A673 (cell line): ENCODE measurements around the gene RGS9BP. TPM values are rescaled to one million over a fixed set of nuclear protein-coding genes. Genes with fewer than 3 reads are reported as not detected.

Experiments
- BruUV-seq: library from RNA; stranded (reverse); fragments of 400-500 nt; replicated peaks from 2 replicates; lab custom pipeline; 2021; lab: Mats Ljungman, UMichigan
- CTCF ChIA-PET: fragments of 300-600 bp; sonication (Branson Sonifier 250); formaldehyde crosslinking; loops from one replicate; lab custom pipeline; 2022; ENCODE audit warnings: antibody characterized with exemption; lab: Charles Lee
- POLR2A ChIA-PET: fragments of 300-600 bp; sonication (Branson Sonifier 250); formaldehyde crosslinking; loops from one replicate; lab custom pipeline; 2022; ENCODE audit warnings: antibody characterized with exemption; ENCODE audit not compliant: low non-redundant PET; lab: Charles Lee
- DNase-seq: peaks from one replicate; pipeline ENCODE4 v3.0.0-alpha.2; 2015; ENCODE audit warnings: low spot score
- H3K27ac ChIP-seq: fragments of 200-600 bp; sonication (generic); 2 replicates; pipeline ENCODE4 v1.5.1; 2016; ENCODE audit warnings: mixed run types, low read depth, mild to moderate bottlenecking, mixed read lengths, antibody characterized with exemption, low read length; ENCODE audit not compliant: poor library complexity, severe bottlenecking
- H3K27me3 ChIP-seq: fragments of 200-600 bp; sonication (generic); replicated peaks from 2 replicates; pipeline ENCODE4 v1.6.1; 2017; ENCODE audit warnings: mixed run types, low read depth, mild to moderate bottlenecking, mixed read lengths, antibody characterized with exemption, low read length; ENCODE audit not compliant: insufficient read depth, poor library complexity
- H3K36me3 ChIP-seq: fragments of 200-600 bp; sonication (generic); 2 replicates; pipeline ENCODE4 v1.6.1; 2016; ENCODE audit warnings: mixed run types, mild to moderate bottlenecking, mixed read lengths, antibody characterized with exemption, low read length; ENCODE audit not compliant: insufficient read depth, poor library complexity, severe bottlenecking
- H3K4me1 ChIP-seq: fragments of 200-600 bp; sonication (generic); 2 replicates; pipeline ENCODE4 v1.6.1; 2017; ENCODE audit warnings: mixed run types, mild to moderate bottlenecking, mixed read lengths, antibody characterized with exemption, low read length; ENCODE audit not compliant: insufficient read depth, poor library complexity, severe bottlenecking
- H3K4me3 ChIP-seq: fragments of 200-600 bp; sonication (generic); 2 replicates; pipeline ENCODE4 v1.5.1; 2016; ENCODE audit warnings: low read depth, mixed run types, mild to moderate bottlenecking, mixed read lengths, low read length; ENCODE audit not compliant: poor library complexity, severe bottlenecking
- H3K9me3 ChIP-seq: fragments of 200-600 bp; sonication (generic); 2 replicates; pipeline ENCODE4 v1.6.1; 2016; ENCODE audit warnings: mixed run types, low read depth, mild to moderate bottlenecking, mixed read lengths, antibody characterized with exemption, low read length; ENCODE audit not compliant: poor library complexity, severe bottlenecking
- EZH2 ChIP-seq: fragments of 200-600 bp; sonication (generic); IDR thresholded peaks from 2 replicates; pipeline ENCODE4 v1.6.1; 2017; ENCODE audit warnings: borderline replicate concordance, low read depth, mild to moderate bottlenecking, mixed read lengths, antibody characterized with exemption, low read length; ENCODE audit not compliant: poor library complexity, severe bottlenecking
- intact Hi-C: fragments of 100-400 bp; cut with micrococcal nuclease; formaldehyde crosslinking; loops from one replicate; pipeline ENCODE4 v1.10.0; 2022; ENCODE audit not compliant: unreplicated experiment
- total RNA-seq: library from RNA; stranded (reverse); gene quantifications from 2 replicates; pipeline ENCODE4 v1.2.3, GENCODE V29; 2021
- TF ChIP-seq, protein P1 (sequence below): fragments of 300-800, 200-600 bp; sonication (generic); conservative IDR thresholded peaks from 2 replicates; pipeline ENCODE4 v1.5.1; 2017; ENCODE audit warnings: low read depth, mild to moderate bottlenecking, antibody characterized with exemption, low read length, moderate library complexity, mixed read lengths

The RGS9BP gene
- total RNA-seq, 1 experiment from 2014 or later = 0.15 TPM

DNA sequence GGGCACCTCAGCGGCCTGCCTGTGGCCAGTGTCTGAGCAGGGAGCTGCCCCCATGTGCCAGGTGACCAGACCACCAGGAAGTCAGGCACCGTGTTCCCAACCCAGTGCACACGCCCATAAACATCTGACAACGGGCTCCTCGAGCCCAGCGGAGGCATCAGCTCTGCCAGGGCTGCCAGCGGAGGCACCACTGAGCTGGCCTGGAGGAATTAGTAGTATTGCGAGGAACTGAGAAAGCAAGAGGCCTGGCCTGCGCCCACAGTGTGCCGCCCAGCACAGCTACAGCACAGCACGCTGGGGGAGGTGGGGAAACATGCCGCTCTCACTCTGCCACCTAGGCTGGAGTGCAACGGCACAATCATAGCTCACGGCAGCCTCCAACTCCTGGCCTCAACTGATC, 45.3 kb upstream of the RGS9BP start:
- no peaks in the 10 kb centered on the region for H3K9me3 ChIP-seq
- no TSS peak for BruUV-seq
- no peaks in the 10 kb centered on the region for H3K36me3 ChIP-seq
- H3K27me3 ChIP-seq = no peaks in the 10 kb centered on the region
- no peaks in the 10 kb centered on the region for H3K4me1 ChIP-seq
- H3K27ac ChIP-seq = no peak overlapping the region
- no peak for DNase-seq
- intact Hi-C loops = no loop called here
- H3K4me3 ChIP-seq = no peak overlapping the region
- ChIA-PET POLR2A (no interaction called here), CTCF (no interaction called here)
- TF ChIP-seq, protein P1, sequence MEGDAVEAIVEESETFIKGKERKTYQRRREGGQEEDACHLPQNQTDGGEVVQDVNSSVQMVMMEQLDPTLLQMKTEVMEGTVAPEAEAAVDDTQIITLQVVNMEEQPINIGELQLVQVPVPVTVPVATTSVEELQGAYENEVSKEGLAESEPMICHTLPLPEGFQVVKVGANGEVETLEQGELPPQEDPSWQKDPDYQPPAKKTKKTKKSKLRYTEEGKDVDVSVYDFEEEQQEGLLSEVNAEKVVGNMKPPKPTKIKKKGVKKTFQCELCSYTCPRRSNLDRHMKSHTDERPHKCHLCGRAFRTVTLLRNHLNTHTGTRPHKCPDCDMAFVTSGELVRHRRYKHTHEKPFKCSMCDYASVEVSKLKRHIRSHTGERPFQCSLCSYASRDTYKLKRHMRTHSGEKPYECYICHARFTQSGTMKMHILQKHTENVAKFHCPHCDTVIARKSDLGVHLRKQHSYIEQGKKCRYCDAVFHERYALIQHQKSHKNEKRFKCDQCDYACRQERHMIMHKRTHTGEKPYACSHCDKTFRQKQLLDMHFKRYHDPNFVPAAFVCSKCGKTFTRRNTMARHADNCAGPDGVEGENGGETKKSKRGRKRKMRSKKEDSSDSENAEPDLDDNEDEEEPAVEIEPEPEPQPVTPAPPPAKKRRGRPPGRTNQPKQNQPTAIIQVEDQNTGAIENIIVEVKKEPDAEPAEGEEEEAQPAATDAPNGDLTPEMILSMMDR = no peak
- TF ChIP-seq EZH2 = no peak

DNA sequence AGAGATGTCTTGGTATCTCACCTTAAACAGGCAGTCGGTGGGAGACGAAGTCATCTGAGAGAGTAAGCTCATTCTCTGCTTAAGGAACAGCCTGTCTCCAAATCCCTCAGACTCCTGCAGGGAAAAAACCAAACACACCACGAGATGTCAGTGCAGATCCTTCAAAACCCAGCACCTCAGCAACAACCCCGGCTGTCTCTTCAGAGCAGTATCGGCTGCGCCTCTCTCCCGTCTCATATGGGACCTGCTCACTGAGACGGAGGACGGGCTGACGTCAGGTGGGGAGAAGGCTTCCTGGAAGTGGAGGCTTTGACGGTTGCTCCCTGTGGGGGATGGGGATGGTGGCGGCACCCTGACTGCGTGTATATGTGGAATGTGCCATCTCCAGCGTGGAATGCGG, 44.3 kb upstream of the RGS9BP start:
- peak; percentile 21 for DNase-seq
- H3K4me1 ChIP-seq = no peaks in the 10 kb centered on the region
- TF ChIP-seq EZH2 = no peak
- TF ChIP-seq, protein P1 = no peak
- H3K27ac ChIP-seq = no peak overlapping the region
- H3K27me3 ChIP-seq = no peaks in the 10 kb centered on the region
- H3K9me3 ChIP-seq = no peaks in the 10 kb centered on the region
- POLR2A ChIA-PET = no interaction called here
- H3K36me3 ChIP-seq = no peaks in the 10 kb centered on the region
- BruUV-seq = no TSS peak
- intact Hi-C loops = no loop called here
- no peak overlapping the region for H3K4me3 ChIP-seq
- CTCF ChIA-PET = no interaction called here

DNA sequence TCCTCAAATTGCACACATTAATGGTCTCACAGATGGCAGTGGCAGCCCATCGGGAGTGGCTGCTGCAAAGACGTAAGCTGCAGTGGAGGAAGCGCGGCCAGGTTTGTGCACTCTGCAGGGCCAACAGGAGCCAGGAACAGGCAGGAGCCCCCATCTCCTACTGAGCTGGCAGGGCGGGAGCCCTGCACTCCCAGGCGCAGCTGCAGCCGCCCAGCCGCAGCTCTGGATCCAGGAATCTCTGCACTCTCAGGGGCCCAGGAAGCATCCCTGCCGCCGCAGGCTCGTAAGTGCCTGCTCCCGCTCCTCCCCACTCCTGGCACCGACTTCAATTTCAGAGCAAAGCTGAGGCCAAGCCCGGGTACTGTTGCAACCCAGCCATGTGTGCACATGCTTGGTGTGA, 38.2 kb upstream of the RGS9BP start:
- Histone ChIP-seq H3K36me3 (peaks cover 6% of the 10 kb centered on the region), H3K4me1 (no peaks in the 10 kb centered on the region), H3K27me3 (no peaks in the 10 kb centered on the region), H3K4me3 (no peak overlapping the region), H3K27ac (no peak overlapping the region), H3K9me3 (no peaks in the 10 kb centered on the region)
- intact Hi-C loops = no loop called here
- BruUV-seq = no TSS peak
- POLR2A ChIA-PET = interaction anchor here (0.5 kb wide), 1 partner anchor 211 kb away, joined by 3 read pairs; no protein-coding TSS in a partner anchor
- CTCF ChIA-PET = no interaction called here
- TF ChIP-seq, protein P1 = no peak
- TF ChIP-seq EZH2 = no peak
- no peak for DNase-seq
